Ovary (tissue), 9 donors: ENCODE results near the gene HIPK2. TPM values are rescaled to one million over a fixed set of nuclear protein-coding genes. Genes with fewer than 3 reads are reported as not detected.

Source experiments
- DNase-seq, 5 donors: peaks; one replicate each; pipeline ENCODE4 v3.0.0-alpha.2; 2019 to 2020
- H3K27ac ChIP-seq, 2 donors: fragments of 200-600 bp; one replicate each; pipeline versions ENCODE4 v1.5.1 to v1.8.0; 2019 to 2022
- H3K27me3 ChIP-seq: fragments of 200-600 bp; one replicate; pipeline ENCODE4 v1.8.0; 2022
- H3K36me3 ChIP-seq: fragments of 200-600 bp; sonication (generic); one replicate; pipeline ENCODE4 v1.5.1; 2019
- H3K4me1 ChIP-seq: one replicate; pipeline ENCODE4 v1.8.1; 2013; ENCODE audit warnings: mild to moderate bottlenecking, moderate library complexity; ENCODE audit not compliant: insufficient read depth
- H3K4me3 ChIP-seq: fragments of 200-600 bp; sonication (generic); one replicate; pipeline ENCODE4 v1.5.1; 2017
- H3K9me3 ChIP-seq, 2 donors: fragments of 200-600 bp in 1 of 2; sonication (generic) in 1 of 2; one replicate each; pipeline versions ENCODE4 v1.5.1 to v1.8.1; 2013 to 2019; ENCODE audit warnings: mild to moderate bottlenecking in 1 of 2, moderate library complexity in 1 of 2
- CTCF ChIP-seq, 3 donors: fragments of 450-650 bp in 2 of 3; fragments of 200-600 bp in 1 of 3; IDR thresholded peaks; one replicate each; pipeline versions ENCODE4 v1.5.1 to v1.8.0; 2016 to 2022; ENCODE audit warnings: antibody characterized with exemption in 3 of 3, mild to moderate bottlenecking in 1 of 3
- EP300 ChIP-seq: sonication (generic); formaldehyde crosslinking; IDR thresholded peaks from one replicate; pipeline ENCODE4 v1.6.1; 2017; ENCODE audit warnings: antibody characterized with exemption
- POLR2A ChIP-seq: fragments of 450-650 bp; IDR thresholded peaks from one replicate; pipeline ENCODE4 v1.6.1; 2017; ENCODE audit warnings: antibody characterized with exemption, mild to moderate bottlenecking, moderate library complexity
- WGBS, 3 donors: extraction: QIAGEN DNeasy Blood & Tissue Kit in 1 of 3; methylation state at CpG; one replicate each; pipeline versions ENCODE4 v1.1.5 to v1.1.7; 2013 to 2017; 5-methylcytosine and 5-hydroxymethylcytosine counted together
- intact Hi-C, 4 donors: fragments of 100-400 bp; cut with DNase I; formaldehyde crosslinking; loops; one replicate each; pipeline versions ENCODE4 v1.11.0 to v1.15.1; 2022 to 2023
- polyA plus RNA-seq, 2 donors: library from polyadenylated mRNA; stranded (reverse); fragments of 200-250 nt in 1 of 2; fragments of 350-450 nt in 1 of 2; fragmentation: Illumina TruSeq in 1 of 2; extraction: RNeasy Lipid Tissue Mini Kit (QIAGEN cat#74804) in 1 of 2; gene quantifications; one replicate each; pipeline ENCODE4 v1.2.3, GENCODE V29; 2013 to 2014
- total RNA-seq, 7 donors: library from RNA; depleted of rRNA in 2 of 7; stranded (reverse); fragments of >200 nt in 2 of 7; fragmentation: NEBNext Ultra II Directional in 3 of 7; extraction: Animal tissue kit (Norgen Biotek cat#: 25700) in 3 of 7; gene quantifications; one replicate each; pipeline versions ENCODE4 v1.1.0 to v1.2.4, GENCODE V29; 2016 to 2023
- donor health status: DM: no; HTN: no; CAD: no; lungs with moderate emphysema.
- donor health status: DM: no; HTN: no; CAD: no.
- donor health status: Bipolar disorder and iron deficiency.
- donor health status: DM: yes; HTN: yes; CAD: no.
- donor health status: DM: no; HTN: no; CAD: no.
- donor health status: DM: yes; HTN: yes; CAD: no.

Gene HIPK2
- total and polyA plus RNA-seq, 9 donors, result 7.3 to 38.4 (median 28.1) TPM

- no peaks in the 10 kb centered on the region for H3K27me3 ChIP-seq
- 72 to 78% (median 73%) methylated on average over 5 of the region's 5 CpGs for WGBS, 3 donors
- no peaks in the 10 kb centered on the region for H3K4me1 ChIP-seq
- H3K4me3 ChIP-seq, result no peak overlapping the region
- DNase-seq, result no peak
- H3K27ac ChIP-seq, result no peak overlapping the region
- TF ChIP-seq POLR2A (no peak), CTCF (IDR thresholded peaks at IDR 0.05) (no peak), EP300 (no peak)
- intact Hi-C loops, result no loop called here
- no peaks in the 10 kb centered on the region for H3K36me3 ChIP-seq
- no peaks in the 10 kb centered on the region for H3K9me3 ChIP-seq
Measured at GRCh38 chr7:139570626-139571025, 207.2 kb downstream of the HIPK2 start.

GRCh38 chr7:139570119-139570518 lies 207.7 kb downstream of the HIPK2 start:
- 71 to 77% (median 72%) methylated on average over 7 to 8 of the region's 8 CpGs for WGBS, 3 donors
- Histone ChIP-seq H3K36me3 (no peaks in the 10 kb centered on the region), H3K4me1 (no peaks in the 10 kb centered on the region), H3K4me3 (no peak overlapping the region), H3K9me3 (no peaks in the 10 kb centered on the region), H3K27ac (no peak overlapping the region), H3K27me3 (no peaks in the 10 kb centered on the region)
- intact Hi-C loops, result no loop called here
- DNase-seq, result no peak
- TF ChIP-seq EP300 (no peak), POLR2A (no peak), CTCF (IDR thresholded peaks at IDR 0.05) (no peak)

- no peaks in the 10 kb centered on the region for H3K27me3 ChIP-seq
- no peak overlapping the region for H3K27ac ChIP-seq
- intact Hi-C loops, result no loop called here
- whole genome bisulfite sequencing, 3 donors, result 95 to 98% (median 97%) methylated on average over 12 of the region's 12 CpGs
- no peak overlapping the region for H3K4me3 ChIP-seq
- DNase-seq, result no peak
- no peaks in the 10 kb centered on the region for H3K4me1 ChIP-seq
- H3K9me3 ChIP-seq, result no peaks in the 10 kb centered on the region
- no peak for TF ChIP-seq POLR2A
- TF ChIP-seq CTCF (IDR thresholded peaks at IDR 0.05), result no peak
- TF ChIP-seq EP300, result no peak
- H3K36me3 ChIP-seq, result no peaks in the 10 kb centered on the region
Measured at GRCh38 chr7:139568813-139569490, 208.8 kb downstream of the HIPK2 start.

GRCh38 chr7:139568346-139568675 lies 209.5 kb downstream of the HIPK2 start:
- Histone ChIP-seq H3K4me3 (no peak overlapping the region), H3K36me3 (no peaks in the 10 kb centered on the region), H3K27me3 (no peaks in the 10 kb centered on the region), H3K27ac (no peak overlapping the region), H3K4me1 (no peaks in the 10 kb centered on the region), H3K9me3 (no peaks in the 10 kb centered on the region)
- 88 to 95% (median 92%) methylated on average over 6 of the region's 6 CpGs for WGBS, 3 donors
- intact Hi-C loops, result no loop called here
- no peak for DNase-seq
- TF ChIP-seq POLR2A (no peak), EP300 (no peak), CTCF (IDR thresholded peaks at IDR 0.05) (no peak)
